Mesodermal cell (in vitro differentiated cells): Measurements from ENCODE around the gene MOB3A.

Source experiments
- H3K27ac ChIP-seq: 2 replicates; pipeline ENCODE4 v1.7.0; 2013; ENCODE audit warnings: mild to moderate bottlenecking, low read depth, low read length, moderate library complexity; ENCODE audit not compliant: severe bottlenecking
- H3K36me3 ChIP-seq: 2 replicates; pipeline ENCODE4 v1.7.1; 2013; ENCODE audit warnings: mild to moderate bottlenecking, low read length, moderate library complexity; ENCODE audit not compliant: control insufficient read depth, insufficient read depth
- H3K4me1 ChIP-seq: one replicate; pipeline ENCODE4 v1.7.1; 2013; ENCODE audit warnings: mild to moderate bottlenecking, low read length; ENCODE audit not compliant: insufficient read depth, control insufficient read depth, poor library complexity, severe bottlenecking
- H3K4me3 ChIP-seq: 2 replicates; pipeline ENCODE4 v1.7.0; 2013; ENCODE audit warnings: low read length, control low read depth, mild to moderate bottlenecking; ENCODE audit not compliant: insufficient read depth, poor library complexity, severe bottlenecking; ENCODE audit errors: extremely low read depth
- H3K9me3 ChIP-seq: 2 replicates; pipeline ENCODE4 v1.7.1; 2013; ENCODE audit warnings: mild to moderate bottlenecking, low read length, moderate library complexity; ENCODE audit not compliant: control insufficient read depth
- WGBS, 2 experiments: methylation state at CpG; one replicate each; pipeline ENCODE4 v1.1.5; 2013; ENCODE audit warnings: missing lambda C conversion rate in 2 of 2; ENCODE audit not compliant: insufficient coverage in 2 of 2; 5-methylcytosine and 5-hydroxymethylcytosine counted together

MOB3A gene

DNA sequence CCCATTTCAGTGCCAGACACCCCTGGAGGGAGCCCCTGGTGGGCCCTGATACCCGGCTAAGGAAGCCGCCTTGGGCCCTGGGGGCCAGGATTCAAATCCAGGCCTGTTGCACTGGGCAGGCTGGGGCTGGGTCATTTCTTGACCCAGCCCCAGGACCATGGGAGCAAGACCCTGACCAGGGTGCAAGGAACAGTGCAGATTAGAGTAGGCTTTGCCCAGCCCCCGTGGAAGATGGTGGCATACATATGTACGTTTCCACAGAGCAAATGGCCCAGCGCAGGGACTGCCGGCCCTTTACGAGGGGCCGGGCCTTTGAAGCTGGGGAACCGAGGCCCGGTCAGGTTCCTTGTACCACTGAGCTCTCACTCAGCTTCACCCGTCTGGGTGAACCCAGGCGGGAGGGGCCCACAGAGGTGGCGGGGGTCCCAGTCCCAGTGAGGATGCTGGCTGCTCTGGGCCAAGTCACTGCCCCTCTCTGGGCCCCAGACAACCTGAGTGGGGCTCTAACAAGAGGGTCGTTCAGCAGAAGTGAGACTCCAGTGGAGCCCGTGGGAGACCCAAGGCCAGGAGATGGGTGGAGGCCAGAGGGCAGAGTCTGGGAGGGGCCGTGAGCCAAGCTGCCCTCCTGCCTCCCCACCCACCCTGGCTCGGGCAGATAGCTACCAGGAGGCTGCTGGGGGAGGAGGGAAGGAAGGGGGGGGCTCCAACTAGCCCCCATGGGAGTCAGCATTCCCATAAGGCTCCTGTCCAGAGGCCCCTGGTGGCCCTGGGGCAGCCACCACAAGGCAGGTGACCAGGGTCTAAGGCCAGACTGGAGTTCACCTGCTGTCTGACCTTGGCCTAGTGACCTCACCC lies 47.8 kb downstream of the MOB3A start:
- peaks cover 25% of the 10 kb centered on the region for H3K4me1 ChIP-seq
- H3K4me3 ChIP-seq, result no peak overlapping the region
- no peaks in the 10 kb centered on the region for H3K9me3 ChIP-seq
- H3K36me3 ChIP-seq, result peaks cover 36% of the 10 kb centered on the region
- 96 to 97% methylated on average over 14 of the region's 17 CpGs for WGBS, 2 experiments
- no peak overlapping the region for H3K27ac ChIP-seq

DNA sequence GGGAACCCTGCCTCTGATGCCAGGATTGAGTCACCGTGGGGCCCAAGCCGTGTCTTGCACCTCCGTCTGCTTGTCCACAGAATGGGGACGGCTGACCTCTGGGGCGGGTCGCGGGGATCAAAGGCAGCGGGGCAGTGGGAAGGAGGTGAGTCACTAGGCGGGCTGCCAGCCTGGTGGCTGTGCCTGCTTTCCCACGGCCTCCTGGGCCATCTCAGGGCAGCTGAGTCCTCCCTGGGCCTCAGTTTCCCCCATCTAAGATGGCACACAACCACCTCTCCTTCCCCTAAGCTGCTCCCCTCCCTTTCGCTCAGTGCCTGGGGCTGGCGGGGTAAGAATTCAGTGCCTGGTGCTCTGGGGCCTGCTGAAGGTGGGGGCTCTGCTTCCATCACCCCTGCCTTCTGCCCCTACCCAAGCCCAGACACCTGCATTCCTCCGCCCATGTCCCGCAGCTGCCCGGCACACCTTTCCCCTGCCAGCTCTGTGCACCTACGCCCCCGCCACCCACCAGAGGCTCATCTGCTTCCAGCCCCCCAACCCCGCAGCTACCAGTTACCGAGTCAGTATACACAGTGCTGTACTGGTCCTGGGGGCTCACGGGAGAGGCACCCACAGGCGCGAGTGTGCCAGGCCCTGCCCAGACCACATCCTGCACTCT lies 48.5 kb downstream of the MOB3A start:
- Histone ChIP-seq H3K4me1 (peaks cover 28% of the 10 kb centered on the region), H3K27ac (no peak overlapping the region), H3K4me3 (no peak overlapping the region), H3K36me3 (peaks cover 41% of the 10 kb centered on the region), H3K9me3 (no peaks in the 10 kb centered on the region)
- whole genome bisulfite sequencing, 2 experiments, result 92 to 95% methylated on average over 16 to 21 of the region's 22 CpGs

DNA sequence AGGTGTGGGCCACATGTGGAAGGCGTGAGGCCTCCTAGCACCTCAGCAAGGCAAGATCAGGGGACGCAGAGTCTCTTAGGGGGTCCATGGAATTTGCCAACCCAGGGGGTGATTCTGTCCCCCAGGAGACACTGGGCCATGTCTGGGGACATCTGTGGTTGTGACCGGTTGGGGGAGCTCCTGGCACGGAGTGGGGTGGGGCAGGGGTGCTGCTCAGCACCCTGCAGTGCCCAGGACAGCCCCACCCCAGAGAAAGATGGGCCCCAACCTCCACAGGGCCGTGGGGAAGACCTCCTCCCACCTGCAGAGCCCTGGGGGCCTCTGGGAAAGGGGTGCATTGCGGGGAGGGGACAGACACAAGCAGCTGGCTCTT lies 49.1 kb downstream of the MOB3A start:
- Histone ChIP-seq H3K36me3 (peaks cover 44% of the 10 kb centered on the region), H3K27ac (no peak overlapping the region), H3K9me3 (no peaks in the 10 kb centered on the region), H3K4me1 (peaks cover 32% of the 10 kb centered on the region), H3K4me3 (no peak overlapping the region)
- WGBS, 2 experiments, result 90 to 94% methylated on average over 4 to 6 of the region's 6 CpGs

DNA sequence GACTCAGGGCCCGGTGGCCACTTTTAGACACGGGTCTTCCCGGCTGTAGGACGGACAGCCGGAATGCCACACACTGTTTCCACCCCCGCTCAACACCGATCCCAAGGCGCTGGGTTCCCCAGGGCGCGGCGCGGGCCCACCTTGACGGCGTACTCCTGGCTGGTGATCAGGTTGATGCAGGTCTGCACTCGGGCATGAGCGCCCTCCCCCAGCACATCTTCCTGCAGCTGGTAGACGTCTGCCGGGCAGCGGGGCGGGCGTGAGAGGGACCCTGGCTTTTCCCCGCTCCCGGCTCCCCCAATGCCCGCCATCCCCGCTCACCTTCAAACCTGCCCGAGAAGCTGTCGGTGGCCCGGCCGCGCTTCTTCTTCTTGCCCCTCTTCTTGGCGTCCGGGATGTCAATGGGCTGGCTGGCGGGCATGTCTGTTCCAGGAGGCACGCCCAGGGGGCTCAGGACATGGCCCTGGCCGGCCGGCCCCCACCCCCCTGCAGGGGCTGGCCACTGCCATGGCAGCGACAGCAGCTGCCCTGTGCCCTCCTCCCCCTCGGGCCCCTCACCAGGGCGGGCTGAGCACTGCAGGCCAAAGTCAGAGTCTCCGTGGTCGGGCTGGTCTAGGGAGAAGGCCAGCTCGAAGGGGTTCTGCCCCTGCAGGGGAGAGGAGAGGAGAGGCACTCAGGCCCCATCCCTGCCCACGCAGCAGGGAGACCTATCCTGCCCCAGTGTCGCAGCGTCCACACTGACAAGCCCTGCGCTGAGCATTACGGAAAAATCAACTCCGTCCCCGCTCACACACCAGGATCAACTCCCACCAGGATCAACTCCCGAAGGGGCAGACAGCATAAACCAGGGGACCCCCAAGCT lies 49.8 kb downstream of the MOB3A start:
- H3K4me1 ChIP-seq, result peaks cover 31% of the 10 kb centered on the region

DNA sequence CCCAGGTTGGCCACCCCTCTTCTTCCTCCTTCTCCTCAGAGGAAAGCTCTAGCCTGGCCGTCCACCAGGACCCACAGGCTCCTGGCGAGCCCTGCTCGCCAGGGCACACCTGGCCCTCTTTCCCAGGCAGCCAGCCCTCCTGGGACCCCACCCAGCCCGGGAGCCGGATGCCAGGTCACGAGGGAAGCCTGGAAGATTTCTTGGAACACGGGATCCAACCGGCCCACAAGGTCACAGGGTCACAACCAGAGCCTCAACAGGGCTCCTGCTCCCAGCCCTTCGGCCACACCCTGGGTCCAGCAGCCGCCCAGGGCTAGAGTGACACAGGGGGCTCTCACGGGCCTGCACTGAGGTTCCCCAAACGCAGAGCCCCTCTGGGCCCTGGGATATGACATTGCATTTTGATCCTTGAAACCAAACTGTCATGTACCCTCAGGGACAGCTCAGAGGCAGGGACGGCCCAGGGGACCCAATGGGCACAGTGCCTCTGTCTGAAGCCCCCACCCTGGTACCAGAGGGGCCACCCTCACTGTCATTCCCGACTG lies 50.6 kb downstream of the MOB3A start:
- 97% methylated on average over 14 of the region's 14 CpGs for WGBS, 2 experiments
- Histone ChIP-seq H3K4me3 (no peak overlapping the region), H3K36me3 (peaks cover 57% of the 10 kb centered on the region)

More for the DNA sequence above, 49.8 kb downstream of the MOB3A start:
- H3K27ac ChIP-seq, result no peak overlapping the region
- H3K4me3 ChIP-seq, result no peak overlapping the region
- WGBS, 2 experiments, result 94 to 96% methylated on average over 34 to 43 of the region's 50 CpGs
- H3K9me3 ChIP-seq, result no peaks in the 10 kb centered on the region
- peaks cover 50% of the 10 kb centered on the region for H3K36me3 ChIP-seq

DNA sequence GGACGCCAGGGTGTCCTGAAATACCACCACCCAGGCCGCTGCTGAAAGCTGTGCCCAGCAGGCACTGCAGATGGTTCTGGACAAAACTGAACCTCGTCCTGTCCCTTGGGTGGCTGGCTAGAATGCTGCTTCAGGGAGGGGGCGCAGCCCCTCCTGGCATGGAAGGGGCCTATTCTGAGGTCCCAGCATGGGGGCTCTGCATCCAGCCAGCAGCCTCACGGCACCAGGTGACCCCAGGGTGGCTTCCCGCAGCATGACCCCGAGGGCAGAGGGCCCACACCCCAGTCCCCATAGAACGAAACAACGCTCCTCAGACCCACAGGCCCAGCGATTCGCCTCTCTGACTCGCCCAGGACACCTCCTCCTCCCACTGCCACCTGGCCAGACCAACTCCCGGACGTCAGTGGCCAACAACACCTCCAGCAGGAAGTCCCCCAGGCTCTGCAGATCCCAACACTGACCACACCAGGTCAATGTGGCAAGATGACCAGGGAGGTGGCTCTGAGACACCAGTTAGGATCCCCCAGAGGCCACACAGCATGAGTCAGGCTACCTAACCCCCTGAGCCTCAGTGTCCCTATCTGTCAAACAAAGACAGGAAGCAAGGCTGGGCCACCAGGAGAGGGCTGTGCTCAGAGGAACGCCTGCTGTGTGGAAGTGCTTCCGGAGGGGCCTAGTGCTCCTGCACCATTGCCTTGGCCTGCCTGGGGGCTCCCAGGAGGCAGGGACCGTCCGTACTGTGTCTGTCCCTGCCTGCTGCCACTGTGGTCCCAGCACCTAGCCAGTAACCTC lies 51.2 kb downstream of the MOB3A start:
- H3K36me3 ChIP-seq, result peaks cover 63% of the 10 kb centered on the region
- 93 to 94% methylated on average over 14 to 18 of the region's 18 CpGs for WGBS, 2 experiments
- no peak overlapping the region for H3K27ac ChIP-seq
- no peaks in the 10 kb centered on the region for H3K9me3 ChIP-seq
- peaks cover 31% of the 10 kb centered on the region for H3K4me1 ChIP-seq
- H3K4me3 ChIP-seq, result no peak overlapping the region

More for the DNA sequence above, 50.6 kb downstream of the MOB3A start:
- Histone ChIP-seq H3K27ac (no peak overlapping the region), H3K4me1 (peaks cover 31% of the 10 kb centered on the region), H3K9me3 (no peaks in the 10 kb centered on the region)

DNA sequence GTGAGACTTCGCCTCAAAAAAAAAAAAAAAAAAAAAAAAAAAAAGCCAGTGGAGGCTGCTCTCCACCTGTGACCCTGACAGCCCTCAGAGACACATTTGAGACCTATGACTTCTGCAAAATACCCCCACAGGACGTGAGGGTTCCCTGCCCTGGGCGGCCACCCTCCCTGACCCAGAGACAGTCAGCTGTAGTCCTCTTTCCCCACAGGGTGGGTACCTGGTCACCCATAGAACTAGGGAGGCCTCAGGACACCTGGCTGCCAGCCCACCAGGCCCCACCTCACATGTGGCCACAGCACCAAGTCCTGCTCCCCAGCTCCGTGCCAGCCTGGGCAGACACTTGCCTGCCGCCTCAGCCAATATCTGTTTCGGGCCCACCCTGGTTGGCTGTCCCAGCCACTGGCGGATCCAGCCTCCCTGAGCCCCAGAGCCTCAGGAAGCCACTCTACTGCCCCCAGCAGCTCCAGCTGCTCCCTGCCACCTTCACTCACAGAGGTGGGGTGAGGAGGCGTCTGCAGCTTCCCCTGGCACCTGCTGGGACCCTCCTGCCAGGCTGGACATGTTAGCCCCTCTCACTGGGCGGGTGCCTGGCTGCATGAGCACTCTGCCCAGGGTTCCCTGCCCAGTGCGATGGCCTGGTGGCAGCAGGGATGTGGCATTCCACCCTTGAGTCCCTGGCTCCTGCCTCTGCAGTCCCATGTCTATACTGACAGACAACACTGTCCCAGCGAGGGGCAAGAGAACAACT lies 52.0 kb downstream of the MOB3A start:
- Histone ChIP-seq H3K36me3 (peaks cover 69% of the 10 kb centered on the region), H3K9me3 (no peaks in the 10 kb centered on the region), H3K4me1 (peaks cover 31% of the 10 kb centered on the region), H3K27ac (no peak overlapping the region), H3K4me3 (no peak overlapping the region)
- 97 to 98% methylated on average over 9 of the region's 11 CpGs for WGBS, 2 experiments

DNA sequence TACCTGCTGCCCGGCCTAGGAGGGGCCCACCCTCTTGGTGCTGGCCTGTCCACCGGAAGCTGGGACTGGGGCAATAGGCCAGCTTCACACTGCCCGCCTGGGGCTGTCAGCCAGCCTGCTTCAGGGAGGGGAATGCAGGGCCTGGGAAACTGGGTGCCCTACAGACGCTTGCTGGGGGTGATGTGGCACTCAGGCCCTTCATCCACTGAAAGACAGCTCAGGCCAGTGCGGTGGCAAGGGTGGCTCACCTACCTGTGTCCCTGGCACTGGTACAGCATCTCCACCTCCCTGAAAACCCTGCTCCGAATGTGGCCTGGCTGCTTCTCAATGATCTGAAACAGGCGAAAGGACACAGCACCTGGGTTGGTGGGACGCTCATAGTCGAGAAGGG lies 52.9 kb downstream of the MOB3A start:
- Histone ChIP-seq H3K4me1 (peaks cover 29% of the 10 kb centered on the region), H3K4me3 (no peak overlapping the region), H3K36me3 (peaks cover 68% of the 10 kb centered on the region), H3K27ac (no peak overlapping the region), H3K9me3 (no peaks in the 10 kb centered on the region)
- WGBS, 2 experiments, result 95 to 96% methylated on average over 9 of the region's 9 CpGs

DNA sequence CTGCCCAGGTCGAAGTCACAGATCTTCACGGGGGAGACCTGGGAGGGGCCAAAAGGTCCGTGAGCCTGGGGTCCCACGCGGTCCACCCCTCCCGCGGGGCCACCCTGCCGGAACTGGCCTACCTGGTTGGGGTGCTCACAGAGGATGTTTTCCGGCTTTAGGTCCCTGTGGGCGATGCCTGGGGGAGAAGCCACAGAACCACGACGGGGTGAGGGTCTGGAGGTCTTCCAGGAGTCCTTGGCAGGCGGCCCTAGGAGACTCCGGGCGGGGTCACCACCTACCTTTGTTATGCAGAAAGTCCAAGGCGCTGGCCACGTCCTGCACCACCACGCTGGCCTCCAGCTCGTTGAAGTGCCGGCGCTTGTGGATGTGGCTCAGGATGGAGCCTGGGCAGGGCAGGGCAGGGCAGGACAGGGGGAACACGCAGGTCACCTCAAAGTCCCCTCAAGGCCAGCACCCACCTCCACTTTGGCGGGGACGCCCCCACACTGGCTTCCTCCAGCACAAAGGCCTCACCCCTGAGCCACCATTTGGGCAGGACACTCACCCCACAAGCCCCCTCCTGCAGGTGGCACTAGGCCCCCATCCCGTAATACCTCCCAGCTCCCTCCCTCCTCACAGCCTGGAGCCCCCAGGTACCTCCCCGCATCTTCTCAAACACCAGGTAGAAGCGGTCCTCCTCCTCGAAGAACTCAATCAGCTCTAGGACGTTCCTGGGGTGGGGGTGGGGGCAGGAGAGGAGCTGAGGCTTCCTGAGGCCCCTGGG lies 53.5 kb downstream of the MOB3A start:
- peaks cover 64% of the 10 kb centered on the region for H3K36me3 ChIP-seq
- WGBS, 2 experiments, result 68 to 69% methylated on average over 25 of the region's 29 CpGs
- no peaks in the 10 kb centered on the region for H3K9me3 ChIP-seq
- peak overlapping the region; percentile 5 for H3K4me3 ChIP-seq
- peaks cover 26% of the 10 kb centered on the region for H3K4me1 ChIP-seq
- H3K27ac ChIP-seq, result peak overlapping the region; percentile 16
